ENCODE measurements around the gene PIK3C2G.

DNA sequence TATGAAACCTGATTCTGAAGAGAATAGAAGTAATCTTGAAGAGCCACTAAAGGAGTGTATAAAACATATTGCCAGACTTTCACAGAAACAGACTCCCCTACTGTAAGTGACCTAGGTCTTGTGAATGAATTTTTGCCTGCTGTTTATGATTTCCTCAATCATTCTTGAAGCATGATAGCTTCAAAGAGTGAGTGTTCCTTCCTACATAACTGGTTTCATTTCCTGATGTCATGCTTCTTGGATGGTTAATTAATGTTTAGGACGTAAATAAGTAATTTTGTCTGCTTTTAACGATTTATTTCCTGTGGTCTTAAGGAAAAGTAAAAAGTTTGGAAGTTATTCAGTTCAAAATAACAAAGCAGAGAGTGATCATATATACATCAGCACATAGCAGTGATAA, 129.8 kb downstream of the PIK3C2G start:
- TF ChIP-seq, protein P1, sequence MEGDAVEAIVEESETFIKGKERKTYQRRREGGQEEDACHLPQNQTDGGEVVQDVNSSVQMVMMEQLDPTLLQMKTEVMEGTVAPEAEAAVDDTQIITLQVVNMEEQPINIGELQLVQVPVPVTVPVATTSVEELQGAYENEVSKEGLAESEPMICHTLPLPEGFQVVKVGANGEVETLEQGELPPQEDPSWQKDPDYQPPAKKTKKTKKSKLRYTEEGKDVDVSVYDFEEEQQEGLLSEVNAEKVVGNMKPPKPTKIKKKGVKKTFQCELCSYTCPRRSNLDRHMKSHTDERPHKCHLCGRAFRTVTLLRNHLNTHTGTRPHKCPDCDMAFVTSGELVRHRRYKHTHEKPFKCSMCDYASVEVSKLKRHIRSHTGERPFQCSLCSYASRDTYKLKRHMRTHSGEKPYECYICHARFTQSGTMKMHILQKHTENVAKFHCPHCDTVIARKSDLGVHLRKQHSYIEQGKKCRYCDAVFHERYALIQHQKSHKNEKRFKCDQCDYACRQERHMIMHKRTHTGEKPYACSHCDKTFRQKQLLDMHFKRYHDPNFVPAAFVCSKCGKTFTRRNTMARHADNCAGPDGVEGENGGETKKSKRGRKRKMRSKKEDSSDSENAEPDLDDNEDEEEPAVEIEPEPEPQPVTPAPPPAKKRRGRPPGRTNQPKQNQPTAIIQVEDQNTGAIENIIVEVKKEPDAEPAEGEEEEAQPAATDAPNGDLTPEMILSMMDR (IDR thresholded peaks at IDR 0.05): no peak
- no peak for TF ChIP-seq EP300 (IDR thresholded peaks at IDR 0.05)
- TF ChIP-seq POLR2A (IDR thresholded peaks at IDR 0.05): no peak

All from stomach (tissue), 4 donors.